TTC549 (cell line): ENCODE measurements around the gene MEGF9.
"Not testable (repeated sequence)": the region's sequence is repeated elsewhere in the genome, so short reads cannot be mapped to it uniquely, and the experiment has no call there.

Experiments used
- FAIRE-seq: peaks from 2 replicates; lab custom pipeline; 2012; peaks lifted over from hg19 to GRCh38; lab: Jason Lieb, UNC

The MEGF9 gene

DNA sequence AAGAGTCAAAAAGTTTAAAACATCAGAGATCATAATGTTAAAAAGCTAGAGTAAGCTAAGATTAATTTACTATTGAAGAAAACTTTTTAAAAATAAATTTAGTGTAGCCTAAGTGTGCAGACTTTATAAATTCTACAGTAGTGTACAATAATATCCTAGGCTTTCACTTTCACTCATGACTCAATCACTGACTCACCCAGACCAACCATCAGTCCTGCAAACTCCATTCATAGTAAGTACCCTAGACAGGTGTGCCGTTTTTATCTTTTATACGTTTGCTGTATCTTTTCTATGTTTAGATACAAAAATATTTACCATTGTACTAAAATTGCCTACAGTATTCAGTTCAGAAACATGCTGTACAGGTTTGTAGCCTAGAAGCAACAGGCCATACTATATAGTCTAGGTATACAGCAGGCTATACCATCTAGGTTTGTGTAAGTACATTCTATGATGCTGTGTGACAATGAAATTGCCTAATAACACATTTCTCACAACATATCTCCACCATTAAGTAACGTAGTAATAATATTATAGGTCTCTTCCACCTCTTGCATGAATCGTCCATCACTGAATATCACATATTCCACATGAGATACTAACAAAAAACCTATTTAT lies 59.2 kb downstream of the MEGF9 start:
- no peak for FAIRE-seq

DNA sequence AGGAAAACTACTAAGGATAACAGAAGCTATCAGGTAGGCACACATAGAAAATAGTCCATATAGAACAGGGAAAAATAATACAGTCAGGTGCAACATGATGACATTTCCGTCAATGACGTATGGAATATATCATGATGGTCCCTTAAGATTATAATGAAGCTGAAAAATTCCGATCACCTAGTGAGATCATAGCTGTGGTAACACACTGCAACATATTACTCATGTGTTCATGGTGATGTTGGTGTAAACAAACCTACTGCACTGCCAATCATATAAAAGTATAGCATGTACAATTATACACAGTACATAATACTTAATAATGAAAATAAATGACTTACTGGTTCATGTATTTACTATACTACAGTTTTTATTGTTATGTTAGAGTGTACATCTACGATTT lies 60.0 kb downstream of the MEGF9 start:
- FAIRE-seq, result no peak

DNA sequence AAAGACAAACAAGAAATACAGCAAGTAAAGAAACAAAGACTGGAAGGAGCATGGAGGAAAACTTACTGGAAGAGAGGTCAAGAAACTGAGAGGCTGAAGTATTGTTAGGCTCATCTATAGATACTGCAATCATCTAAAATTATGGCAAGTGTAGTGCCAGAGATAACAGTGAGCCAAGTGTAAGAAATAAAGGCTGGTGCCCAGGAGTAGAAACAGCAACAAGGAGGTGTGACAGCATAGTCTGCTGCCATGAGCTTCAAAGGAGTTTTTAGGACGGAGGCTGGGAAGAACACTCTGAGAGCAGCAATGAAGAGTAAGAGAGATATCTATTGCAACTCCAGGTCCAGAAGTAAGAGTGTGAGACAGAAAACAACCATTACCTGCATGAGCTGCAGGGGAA lies 60.5 kb downstream of the MEGF9 start:
- no peak for FAIRE-seq

DNA sequence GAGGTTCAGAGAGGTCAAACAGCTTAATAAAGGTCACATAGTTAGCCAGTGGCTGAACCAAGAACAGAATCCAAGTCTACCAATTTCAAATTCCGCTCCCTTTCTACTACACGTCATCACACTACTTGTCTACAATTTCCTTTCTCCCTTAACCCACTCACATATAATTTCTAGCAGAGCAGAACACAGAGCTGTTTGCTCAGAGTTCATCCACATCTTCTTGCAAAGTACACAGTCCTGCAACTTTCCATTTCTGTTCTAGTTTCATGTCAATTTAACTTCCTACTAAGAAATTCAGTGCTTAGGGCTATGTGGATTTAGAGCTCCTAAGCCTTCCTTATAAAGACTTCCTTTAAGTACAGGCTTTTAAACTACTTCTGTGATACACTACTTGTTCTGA lies 61.3 kb downstream of the MEGF9 start:
- FAIRE-seq, result no peak

DNA sequence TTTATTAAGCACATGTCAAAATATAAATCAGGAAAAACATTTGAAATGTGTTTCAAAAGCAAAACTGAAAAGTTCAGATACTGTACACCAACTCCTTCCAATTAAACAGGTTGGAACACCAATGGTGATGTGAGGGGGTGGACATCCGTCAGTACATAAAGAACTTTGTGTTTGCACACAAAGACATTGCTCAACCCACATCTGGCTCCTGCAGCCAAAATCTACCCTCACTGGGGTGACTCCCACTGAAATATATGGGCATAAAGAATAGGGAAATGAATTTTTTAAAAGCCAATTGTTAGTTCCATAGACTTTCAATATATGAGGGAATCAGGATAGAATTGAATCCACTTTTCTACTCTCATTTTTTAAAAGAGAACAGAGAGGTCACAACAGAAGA lies 63.9 kb downstream of the MEGF9 start:
- FAIRE-seq, result no peak

DNA sequence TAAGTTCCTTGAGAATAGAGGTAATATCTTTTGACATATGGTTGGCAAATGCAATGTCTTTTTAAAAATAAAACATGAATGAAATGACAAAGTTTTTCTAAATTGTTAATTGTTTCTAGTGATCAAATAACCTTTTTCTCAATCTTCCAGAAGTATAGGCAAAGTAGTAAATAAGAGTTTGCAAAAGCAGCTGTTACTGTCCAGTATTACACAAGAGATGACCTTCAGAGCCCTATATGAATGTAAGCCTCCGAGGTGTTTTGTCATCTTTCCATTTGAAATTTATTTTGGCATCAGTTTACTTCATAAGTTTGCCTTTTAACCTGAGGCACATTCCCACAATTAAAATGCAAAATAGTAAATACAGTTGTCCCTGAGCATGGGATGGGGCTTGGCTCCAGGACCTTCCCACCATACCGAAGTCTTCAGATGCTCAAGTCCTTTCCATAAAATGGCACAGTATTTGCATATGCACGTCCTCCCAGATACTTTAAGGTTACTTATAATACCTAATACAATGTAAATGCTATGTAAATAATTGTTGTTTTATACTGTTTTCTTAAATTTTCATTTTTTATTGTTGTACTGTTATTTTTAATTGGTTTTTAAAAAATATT lies 65.6 kb downstream of the MEGF9 start:
- FAIRE-seq, result no peak

DNA sequence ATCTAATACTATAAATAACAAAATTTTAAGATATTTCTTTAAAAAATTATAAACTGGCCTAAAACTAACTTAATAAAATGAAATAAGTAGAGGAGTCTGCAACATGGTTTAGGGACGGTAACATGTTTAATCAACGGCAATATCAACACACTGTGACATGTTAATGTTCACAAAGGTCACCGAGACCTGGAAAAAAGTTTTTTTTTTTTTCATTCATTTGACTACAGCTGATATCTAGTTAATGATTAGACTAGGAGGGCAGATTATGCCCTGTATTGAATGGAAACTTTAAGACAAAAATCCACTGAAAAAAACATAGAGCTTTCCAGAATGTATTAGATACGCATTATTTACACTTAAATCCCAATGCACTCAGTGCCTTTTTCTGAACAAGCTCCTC lies 67.3 kb downstream of the MEGF9 start:
- FAIRE-seq, result no peak

DNA sequence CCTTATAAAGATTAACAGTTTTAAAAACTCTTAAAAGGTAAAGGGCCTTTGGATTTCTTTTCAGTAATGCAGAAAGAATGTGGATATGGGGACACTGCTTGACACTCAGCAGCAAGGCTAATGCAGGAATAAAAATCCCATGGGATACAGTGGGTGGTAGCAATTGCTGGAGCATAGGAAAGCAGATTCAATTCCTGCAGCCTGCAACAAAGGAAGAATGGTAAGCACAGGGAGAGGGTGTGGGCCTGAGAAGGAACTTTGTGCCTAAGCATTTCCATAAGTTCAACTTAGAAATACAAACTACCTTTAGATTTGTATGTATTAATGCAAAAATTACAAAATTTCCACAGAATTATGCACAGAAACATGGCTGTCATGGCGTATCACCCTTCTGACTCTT lies 68.5 kb downstream of the MEGF9 start:
- no peak for FAIRE-seq

DNA sequence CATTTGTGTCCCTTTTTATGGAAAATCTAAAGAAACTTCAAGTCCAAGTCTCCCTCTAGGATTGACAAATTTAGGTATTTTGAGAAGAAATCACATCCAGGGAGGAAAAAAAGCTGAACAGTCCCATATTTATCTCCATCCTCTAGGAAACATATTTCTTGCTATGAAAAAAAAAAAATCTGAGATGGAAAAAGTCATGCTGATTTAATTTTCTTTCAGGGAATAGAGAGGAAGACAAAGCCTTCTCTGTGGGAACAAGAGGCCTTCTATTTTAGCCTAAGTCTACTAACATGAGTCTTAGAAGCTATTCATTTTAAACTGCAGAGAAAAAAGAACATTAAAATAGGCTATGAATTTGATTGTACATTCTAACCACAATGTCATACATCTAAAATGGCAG lies 71.2 kb downstream of the MEGF9 start:
- no peak for FAIRE-seq

DNA sequence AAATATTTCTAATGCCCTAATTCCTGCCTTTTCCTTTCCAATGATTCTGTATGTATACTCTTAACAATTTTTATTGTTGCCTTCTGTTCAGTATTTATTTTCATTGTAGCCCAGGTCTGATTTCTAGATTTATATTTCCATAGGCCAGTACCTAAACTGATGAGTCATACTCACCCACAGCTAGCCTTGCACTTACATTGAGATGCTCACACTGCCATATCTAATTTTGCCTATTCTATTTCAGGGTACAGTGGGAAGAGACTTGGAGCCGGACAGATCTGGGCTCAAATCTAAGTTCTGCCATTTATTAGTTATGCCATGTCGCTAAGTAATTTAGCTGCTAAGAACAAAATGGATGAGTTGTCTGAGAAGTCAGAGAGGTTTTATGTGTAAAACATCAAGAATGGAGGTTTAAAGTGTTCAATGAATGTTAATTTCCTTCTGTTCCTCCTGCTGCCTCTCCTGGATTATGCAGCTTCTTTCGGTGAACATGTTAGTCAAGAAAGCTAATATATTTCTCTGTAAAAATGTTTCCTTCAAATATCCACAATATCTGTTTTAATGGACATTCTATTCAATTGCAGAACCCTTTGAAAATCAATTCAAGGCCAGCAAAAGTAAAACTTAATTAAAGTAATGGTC lies 72.0 kb downstream of the MEGF9 start:
- FAIRE-seq, result no peak

DNA sequence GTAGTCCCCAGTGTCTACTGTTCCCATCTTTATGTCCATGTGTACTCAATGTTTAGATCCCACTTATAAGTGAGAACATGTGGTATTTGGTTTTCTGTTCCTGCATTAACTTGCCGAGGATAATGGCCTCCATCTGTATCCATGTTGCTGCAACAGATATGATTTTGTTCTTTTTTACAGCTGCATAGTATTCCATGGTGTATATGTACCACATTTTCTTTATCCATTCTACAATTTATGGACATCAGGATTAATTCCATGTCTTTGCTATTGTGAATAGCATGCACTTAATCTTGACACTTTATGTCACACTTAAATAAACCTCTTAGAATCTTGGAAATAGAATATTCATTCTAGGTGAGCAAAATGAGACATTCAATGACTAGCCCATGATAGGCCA lies 73.4 kb downstream of the MEGF9 start:
- not testable (repeated sequence) for FAIRE-seq

DNA sequence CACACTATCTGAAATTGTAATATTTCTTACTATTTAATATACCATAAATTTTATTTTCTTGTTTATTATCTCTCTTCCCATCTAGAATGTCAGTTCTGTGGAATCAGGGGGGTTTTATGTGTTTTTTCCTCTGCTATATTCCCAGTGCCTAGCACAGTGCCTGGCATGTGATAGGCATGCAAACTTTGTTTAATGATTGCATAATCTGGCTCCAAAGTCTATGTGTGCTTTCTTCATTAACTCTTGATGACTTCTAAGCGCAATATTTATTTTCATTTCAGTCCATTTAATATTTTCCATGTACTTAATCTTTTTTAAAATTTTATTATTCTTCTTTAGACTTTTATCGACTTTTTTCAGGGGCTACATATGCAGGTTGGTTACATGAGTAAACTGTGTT lies 73.9 kb downstream of the MEGF9 start:
- no peak for FAIRE-seq

DNA sequence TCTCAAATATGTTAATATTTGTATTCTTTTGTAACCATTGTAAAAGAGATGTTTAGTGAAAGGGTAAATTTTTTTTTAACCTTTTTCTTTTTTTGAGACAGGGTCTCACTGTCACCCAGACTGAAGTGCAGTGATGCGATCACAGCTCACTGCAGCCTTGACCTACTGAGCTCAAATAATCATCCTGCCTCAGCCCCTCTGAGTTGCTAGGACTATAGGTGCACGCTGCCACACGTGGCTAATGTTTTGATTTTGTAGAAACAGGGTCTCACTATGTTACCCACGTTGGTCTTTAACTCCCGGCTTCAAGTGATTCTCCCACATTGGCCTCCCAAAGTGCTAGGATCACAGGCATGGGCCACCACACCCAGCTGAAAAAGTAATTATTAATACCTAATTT lies 76.4 kb downstream of the MEGF9 start:
- no peak for FAIRE-seq

DNA sequence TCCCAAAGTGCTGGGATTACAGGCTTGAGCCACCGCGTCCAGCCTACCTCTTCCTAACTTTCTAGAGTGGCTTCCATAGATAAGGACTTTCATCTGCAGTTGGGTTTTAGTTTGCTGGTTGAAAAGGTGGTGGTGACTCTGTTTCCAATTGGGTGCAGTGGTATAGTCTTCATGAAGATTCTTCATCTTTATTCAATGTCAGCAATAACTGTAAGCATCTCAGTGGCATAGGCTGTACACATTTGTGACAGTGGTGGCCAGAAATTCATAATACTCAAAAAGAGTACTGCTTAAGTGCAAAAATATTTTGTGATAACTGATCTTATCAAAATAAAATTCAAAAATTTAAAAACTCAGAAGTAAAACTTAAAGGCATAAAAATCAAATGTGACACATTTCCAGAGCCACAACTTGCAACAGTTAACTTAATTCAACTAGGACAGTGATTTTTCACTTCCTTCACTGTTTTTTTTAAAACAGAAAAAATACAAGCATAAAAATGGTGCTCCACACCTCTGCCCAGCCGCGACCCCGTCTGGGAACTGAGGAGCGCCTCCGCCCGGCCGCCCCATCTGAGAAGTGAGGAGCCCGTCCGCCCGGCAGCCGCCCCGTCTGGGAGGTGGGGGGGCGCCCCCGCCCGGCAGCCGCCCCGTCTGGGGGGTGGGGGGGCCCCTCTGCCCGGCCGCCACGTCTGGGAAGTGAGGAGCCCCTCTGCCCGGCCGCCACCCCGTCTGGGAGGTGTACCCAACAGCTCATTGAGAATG lies 77.9 kb downstream of the MEGF9 start:
- no peak for FAIRE-seq

DNA sequence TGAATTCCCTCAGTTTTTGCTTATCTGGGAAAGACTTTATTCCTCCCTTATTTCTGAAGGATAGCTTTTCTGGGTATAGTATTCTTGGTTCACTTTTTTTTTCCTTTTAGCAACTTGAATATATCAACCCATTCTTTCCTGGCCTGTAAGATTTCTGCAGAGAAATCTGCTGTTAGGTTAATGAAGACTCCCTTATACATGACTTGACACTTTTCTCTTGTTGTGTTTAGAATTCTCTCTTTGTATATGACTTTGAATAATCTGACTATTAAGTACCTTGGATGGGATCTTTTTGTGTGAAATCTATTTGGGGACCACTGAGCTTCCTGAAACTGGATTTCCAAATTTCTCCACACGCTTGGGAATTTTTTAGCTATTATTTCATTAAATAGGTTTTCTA lies 79.3 kb downstream of the MEGF9 start:
- no peak for FAIRE-seq

DNA sequence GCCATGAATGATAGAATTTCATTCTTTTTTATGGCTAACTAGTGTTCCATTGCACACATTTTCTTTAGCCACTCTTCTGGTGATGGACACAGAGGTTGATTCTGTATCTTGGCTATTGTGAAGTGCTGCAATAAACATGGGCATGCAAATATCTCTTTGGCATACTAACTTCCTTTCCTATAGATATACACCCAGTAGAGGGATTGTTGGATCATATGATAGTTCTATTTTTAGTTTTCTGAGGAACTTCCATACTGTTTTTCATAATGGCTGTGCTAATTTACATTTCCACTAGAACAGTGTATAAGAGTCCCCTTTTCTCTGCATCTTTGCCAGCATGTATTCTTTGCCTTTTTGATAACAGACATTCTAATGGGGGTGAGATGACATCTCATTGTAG lies 83.9 kb downstream of the MEGF9 start:
- no peak for FAIRE-seq

DNA sequence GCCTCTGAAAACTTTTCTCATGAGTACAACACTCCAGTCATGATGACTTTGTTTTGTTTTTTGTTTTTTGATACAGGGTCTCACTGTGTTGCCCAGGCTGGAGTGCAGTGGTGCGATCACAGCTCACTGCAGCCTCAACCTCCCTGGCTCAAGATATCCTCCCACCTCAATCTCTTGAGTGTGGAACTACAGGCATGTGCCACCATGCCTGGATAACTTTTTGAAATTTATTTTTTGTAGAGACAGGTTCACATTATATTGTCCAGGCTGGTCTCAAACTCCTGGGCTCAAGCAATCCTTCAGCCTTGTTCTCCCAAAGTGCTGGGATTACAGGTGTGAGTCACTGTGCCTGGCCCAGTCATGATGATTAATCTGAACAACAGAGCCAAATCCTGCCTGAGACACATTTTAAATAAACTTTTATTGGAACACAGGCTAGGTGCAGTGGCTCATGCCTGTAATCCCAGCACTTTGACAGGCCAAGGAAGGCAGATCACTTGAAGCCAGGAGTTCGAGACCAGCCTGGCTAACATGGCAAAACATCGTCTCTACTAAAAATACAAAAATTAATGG lies 85.3 kb downstream of the MEGF9 start:
- FAIRE-seq, result not testable (repeated sequence)

DNA sequence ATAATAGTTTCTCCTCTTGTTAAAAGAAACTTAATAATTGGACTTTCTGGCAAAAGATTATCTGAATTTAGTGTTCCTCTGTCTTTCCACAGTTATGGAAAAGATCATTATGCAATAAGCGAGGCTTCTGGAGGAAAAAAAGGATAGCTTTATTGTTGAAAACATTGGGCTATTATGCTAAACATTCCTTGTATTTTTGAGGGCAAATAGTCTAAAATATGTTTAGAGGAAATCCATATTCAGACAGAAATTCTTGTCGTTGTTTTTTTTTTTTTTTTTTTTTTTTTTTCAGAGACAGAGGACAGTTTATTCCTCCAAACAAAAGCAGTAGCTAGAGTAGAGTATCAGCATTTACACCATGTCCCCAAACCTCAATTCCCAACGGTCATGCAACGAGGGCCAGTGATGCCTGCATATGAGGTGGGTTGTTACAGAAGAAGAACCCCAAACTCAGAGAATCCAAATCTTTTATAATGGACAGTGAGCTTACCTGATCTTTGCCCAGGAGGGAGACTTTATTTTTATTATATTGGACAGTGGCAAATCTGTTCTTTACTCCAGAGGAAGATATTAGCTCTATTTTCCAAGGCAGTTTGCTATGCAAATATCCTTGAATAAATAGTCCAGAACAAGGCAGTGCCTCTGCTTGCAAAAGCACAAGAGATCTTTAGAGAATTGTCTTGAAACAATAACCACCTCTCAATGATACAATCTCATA lies 85.9 kb downstream of the MEGF9 start:
- FAIRE-seq, result no peak

DNA sequence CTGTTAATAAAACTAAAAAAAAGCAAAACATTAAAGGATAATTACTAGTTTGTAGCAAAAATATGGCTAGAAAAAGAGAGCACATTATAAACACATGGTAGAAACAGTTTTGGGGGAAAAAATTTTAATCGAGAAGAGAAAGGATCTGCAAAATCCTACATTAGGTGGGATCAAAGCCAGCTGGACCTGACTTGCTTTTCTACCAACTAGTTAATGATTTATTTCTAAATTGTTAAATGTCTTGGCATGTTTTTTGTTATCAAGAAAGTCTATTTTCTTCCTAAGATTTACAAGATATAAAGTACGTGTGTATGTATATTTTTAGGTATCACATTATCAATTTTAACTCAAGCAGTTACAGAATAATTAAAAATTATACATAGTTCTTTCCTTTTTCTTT lies 87.2 kb downstream of the MEGF9 start:
- FAIRE-seq, result no peak

DNA sequence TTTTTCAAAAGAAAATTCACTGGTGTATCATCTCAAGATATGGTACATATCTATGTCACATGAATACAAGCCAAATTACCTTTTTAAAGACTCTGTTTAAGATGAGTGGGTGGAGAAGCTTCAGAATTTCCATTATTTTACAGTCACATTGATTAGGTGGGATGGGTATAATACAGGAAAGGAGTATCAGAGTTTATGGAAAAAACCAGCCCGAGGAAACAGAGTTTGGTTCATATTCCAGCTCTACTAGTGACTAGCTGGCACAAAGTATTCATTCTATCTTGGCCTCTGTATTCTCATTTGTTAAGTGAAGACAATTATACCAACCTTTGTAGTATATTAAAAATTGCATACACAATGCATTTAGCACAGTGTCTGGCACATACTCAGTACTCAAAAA lies 87.8 kb downstream of the MEGF9 start:
- no peak for FAIRE-seq

DNA sequence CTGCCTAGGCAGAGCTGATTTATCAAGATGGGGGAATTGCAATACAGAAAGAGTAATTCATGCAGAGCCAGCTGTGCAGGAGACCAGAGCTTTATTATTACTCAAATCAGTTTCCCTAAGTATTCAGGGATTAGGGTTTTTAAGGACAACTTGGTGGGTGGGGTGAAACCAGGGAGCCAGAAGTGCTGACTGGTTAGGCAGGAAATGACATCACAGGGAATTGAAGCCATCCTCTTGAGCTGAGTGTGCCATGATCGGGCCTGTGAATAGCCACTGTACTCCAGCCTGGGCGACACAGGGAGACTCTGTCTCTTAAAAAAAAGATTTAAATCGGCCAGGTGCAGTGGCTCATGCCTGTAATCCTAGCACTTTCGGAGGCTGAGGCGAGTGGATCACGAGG lies 89.0 kb downstream of the MEGF9 start:
- no peak for FAIRE-seq

DNA sequence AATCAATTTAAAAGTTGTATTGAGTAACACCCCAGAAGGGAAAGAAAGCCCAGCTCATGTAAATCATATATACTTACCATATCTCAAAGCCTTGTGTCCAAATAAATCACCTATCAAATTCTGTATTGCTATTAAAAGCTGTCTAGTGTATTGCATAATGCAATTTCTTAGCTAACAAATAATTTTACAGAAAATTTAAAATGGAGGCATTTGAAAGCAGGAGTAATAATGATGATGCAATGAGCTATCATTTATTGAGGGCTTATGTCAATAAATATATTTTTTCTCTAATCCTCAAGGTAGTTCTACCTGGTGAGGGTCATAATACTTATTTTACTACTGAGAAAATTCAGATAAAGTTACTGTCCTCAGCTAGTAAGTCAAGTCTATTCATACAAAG lies 91.5 kb downstream of the MEGF9 start:
- FAIRE-seq, result no peak
